ENCODE measurements around the gene RAPGEF4. TPM values are rescaled to one million over a fixed set of nuclear protein-coding genes. Genes with fewer than 3 reads are reported as not detected.

RAPGEF4 gene
- total and polyA plus RNA-seq, 2 of the 13 experiments (the other 11 are each of a cell fraction or from before 2014, with no cell fraction given): 0.78 to 0.91 TPM

DNA sequence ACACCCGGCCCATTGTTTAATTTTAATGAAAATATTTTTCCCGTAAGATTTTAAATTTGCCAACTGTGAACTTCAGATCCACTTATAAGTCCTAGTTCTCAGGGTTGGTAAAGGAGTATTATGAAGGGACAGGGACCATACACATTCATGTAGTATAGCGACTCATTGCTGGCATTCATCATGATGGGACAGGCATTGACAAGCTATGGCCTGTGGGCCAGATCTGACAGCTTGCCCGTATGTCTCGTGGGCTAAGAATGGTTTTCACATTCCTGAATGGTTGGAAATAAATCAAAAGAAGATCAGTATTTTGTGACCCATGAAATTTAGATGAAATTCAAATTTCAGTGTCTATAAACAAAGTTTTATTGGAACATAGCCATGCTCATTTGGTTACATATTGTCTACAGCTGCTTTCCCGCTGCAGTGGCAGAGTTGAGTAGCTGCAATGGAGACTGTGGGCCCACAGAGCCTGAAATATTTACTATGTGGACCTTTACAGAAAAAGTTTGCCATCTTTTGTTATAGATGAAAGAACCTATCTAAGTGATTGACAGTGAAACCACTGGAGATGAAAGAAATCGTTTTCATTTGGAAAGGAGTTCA lies 4.1 kb downstream of the RAPGEF4 start (continued):
- TF ChIP-seq MBD4 (IDR thresholded peaks at IDR 0.05; ENCODE audit: borderline replicate concordance, low read length): no peak
- no peak for TF ChIP-seq ZNF296 (CRISPR knock-in tag; conservative IDR thresholded peaks at IDR 0.05)
- TF ChIP-seq, protein P1, sequence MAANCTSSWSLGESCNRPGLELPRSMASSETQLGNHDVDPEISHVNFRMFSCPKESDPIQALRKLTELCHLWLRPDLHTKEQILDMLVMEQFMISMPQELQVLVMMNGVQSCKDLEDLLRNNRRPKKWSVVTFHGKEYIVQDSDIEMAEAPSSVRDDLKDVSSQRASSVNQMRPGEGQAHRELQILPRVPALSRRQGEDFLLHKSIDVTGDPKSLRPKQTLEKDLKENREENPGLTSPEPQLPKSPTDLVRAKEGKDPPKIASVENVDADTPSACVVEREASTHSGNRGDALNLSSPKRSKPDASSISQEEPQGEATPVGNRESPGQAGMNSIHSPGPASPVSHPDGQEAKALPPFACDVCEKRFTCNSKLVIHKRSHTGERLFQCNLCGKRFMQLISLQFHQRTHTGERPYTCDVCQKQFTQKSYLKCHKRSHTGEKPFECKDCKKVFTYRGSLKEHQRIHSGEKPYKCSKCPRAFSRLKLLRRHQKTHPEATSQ (CRISPR knock-in tag; IDR thresholded peaks at IDR 0.05; ENCODE audit: borderline replicate concordance): no peak
- TF ChIP-seq SRY (CRISPR knock-in tag; IDR thresholded peaks at IDR 0.05): no peak

DNA sequence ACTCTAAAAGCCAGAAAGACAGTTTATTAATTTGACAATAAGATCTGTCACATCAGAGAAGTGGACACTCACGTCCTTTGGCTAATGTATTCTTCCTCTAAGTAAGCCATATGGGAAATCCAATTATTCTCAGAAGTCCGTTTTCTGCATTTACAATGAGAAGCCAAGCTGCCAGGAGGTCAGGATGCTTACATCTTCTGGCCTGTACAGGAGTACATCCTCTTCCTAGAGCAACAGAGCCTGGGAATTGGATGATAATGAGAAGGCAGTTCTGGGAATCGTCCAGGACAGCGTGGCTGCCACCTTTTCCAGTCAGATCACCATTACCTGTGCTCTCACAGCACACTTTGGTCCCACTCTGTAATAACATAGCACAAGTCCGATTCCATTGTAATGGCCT lies 5.2 kb downstream of the RAPGEF4 start:
- Histone ChIP-seq H3K9me3 (ENCODE audit: low read length) (peaks cover 7% of the 10 kb centered on the region), H3K4me1 (ENCODE audit: insufficient read depth, low read length) (peaks cover 8% of the 10 kb centered on the region; the same call in 1 of the 2 replicates), H3K36me3 (replicated peaks in 1 of 2; ENCODE audit: control insufficient read depth in 1 of 2, insufficient read depth in 2 of 2, low read length in 2 of 2) (no peaks in the 10 kb centered on the region), H3K4me3 (replicated peaks in 1 of 3; ENCODE audit: insufficient read depth in 1 of 3, low read depth in 2 of 3, low read length in 3 of 3) (no peak overlapping the region), H4K20me1 (ENCODE audit: insufficient read depth, low read length) (no peaks in the 10 kb centered on the region), H3K4me2 (ENCODE audit: low read depth, low read length) (no peak overlapping the region), H3K79me2 (ENCODE audit: insufficient read depth, low read length) (no peaks in the 10 kb centered on the region), H3K27me3 (ENCODE audit: control insufficient read depth in 1 of 2, insufficient read depth in 2 of 2, low read length in 2 of 2) (peaks cover 7 to 34% of the 10 kb centered on the region in 2 experiments; a peak in 4 of 5 replicates), H2AFZ (ENCODE audit: low read length) (no peak overlapping the region), H3K27ac (ENCODE audit: extremely low read length, insufficient read depth, low read length) (no peak overlapping the region), H3K9ac (ENCODE audit: insufficient read depth, low read depth, low read length) (no peak overlapping the region)
- ChIA-PET POLR2A (no interaction called here), CTCF (ENCODE audit: low intra/inter-chr PET ratio, low total read pairs) (no interaction called here)
- in situ Hi-C loops (cut with HindIII; ENCODE audit: extremely low pct_ligation_motif_present, low pct_unique_long_range_greater_than_20kb): no loop called here
- WGBS (ENCODE audit: low lambda C conversion rate): 4% methylated on average over 5 of the region's 5 CpGs
- FAIRE-seq (no peak), ATAC-seq (no peak), DNase-seq (ENCODE audit: low spot score) (no peak)
- intact Hi-C loops (cut with micrococcal nuclease; ENCODE audit: unreplicated experiment): no loop called here
- no TSS peak for BruUV-seq (replicated peaks)
- TF ChIP-seq, protein P2, sequence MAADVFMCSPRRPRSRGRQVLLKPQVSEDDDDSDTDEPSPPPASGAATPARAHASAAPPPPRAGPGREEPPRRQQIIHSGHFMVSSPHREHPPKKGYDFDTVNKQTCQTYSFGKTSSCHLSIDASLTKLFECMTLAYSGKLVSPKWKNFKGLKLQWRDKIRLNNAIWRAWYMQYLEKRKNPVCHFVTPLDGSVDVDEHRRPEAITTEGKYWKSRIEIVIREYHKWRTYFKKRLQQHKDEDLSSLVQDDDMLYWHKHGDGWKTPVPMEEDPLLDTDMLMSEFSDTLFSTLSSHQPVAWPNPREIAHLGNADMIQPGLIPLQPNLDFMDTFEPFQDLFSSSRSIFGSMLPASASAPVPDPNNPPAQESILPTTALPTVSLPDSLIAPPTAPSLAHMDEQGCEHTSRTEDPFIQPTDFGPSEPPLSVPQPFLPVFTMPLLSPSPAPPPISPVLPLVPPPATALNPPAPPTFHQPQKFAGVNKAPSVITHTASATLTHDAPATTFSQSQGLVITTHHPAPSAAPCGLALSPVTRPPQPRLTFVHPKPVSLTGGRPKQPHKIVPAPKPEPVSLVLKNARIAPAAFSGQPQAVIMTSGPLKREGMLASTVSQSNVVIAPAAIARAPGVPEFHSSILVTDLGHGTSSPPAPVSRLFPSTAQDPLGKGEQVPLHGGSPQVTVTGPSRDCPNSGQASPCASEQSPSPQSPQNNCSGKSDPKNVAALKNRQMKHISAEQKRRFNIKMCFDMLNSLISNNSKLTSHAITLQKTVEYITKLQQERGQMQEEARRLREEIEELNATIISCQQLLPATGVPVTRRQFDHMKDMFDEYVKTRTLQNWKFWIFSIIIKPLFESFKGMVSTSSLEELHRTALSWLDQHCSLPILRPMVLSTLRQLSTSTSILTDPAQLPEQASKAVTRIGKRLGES (CRISPR knock-in tag; IDR thresholded peaks at IDR 0.05; ENCODE audit: borderline replicate concordance): no peak
- TF ChIP-seq, protein P3, sequence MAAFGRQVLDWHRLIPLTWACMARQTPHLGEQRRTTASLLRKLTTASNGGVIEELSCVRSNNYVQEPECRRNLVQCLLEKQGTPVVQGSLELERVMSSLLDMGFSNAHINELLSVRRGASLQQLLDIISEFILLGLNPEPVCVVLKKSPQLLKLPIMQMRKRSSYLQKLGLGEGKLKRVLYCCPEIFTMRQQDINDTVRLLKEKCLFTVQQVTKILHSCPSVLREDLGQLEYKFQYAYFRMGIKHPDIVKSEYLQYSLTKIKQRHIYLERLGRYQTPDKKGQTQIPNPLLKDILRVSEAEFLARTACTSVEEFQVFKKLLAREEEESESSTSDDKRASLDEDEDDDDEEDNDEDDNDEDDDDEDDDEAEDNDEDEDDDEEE (CRISPR knock-in tag; IDR thresholded peaks at IDR 0.05): no peak
- TF ChIP-seq, protein P4, sequence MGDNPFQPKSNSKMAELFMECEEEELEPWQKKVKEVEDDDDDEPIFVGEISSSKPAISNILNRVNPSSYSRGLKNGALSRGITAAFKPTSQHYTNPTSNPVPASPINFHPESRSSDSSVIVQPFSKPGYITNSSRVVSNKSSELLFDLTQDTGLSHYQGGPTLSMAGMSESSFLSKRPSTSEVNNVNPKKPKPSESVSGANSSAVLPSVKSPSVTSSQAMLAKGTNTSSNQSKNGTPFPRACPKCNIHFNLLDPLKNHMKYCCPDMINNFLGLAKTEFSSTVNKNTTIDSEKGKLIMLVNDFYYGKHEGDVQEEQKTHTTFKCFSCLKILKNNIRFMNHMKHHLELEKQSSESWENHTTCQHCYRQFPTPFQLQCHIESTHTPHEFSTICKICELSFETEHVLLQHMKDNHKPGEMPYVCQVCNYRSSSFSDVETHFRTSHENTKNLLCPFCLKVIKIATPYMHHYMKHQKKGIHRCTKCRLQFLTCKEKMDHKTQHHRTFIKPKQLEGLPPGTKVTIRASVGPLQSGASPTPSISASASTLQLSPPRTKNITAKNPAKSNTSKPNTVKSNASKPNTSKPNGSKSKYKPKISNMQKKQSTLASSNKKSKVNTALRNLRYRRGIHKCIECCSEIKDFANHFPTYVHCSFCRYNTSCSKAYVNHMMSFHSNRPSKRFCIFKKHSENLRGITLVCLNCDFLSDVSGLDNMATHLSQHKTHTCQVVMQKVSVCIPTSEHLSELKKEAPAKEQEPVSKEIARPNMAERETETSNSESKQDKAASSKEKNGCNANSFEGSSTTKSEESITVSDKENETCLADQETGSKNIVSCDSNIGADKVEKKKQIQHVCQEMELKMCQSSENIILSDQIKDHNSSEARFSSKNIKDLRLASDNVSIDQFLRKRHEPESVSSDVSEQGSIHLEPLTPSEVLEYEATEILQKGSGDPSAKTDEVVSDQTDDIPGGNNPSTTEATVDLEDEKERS (CRISPR knock-in tag; IDR thresholded peaks at IDR 0.05): no peak
- no peak for TF ChIP-seq DNMT1 (CRISPR knock-in tag; IDR thresholded peaks at IDR 0.05)
- no peak for TF ChIP-seq ZNF501 (CRISPR knock-in tag; IDR thresholded peaks at IDR 0.05)
- TF ChIP-seq ZNF552 (CRISPR knock-in tag; IDR thresholded peaks at IDR 0.05; ENCODE audit: borderline replicate concordance): no peak
- TF ChIP-seq MTF1 (CRISPR knock-in tag; IDR thresholded peaks at IDR 0.05): no peak
- no peak for TF ChIP-seq HMGA1 (CRISPR knock-in tag; conservative IDR thresholded peaks at IDR 0.05)
- no peak for TF ChIP-seq ELF3 (CRISPR knock-in tag; IDR thresholded peaks at IDR 0.05)

Data from HepG2 (cell line).